Left lung (tissue), 10 donors: ENCODE results near the gene ADH6. TPM values are rescaled to one million over a fixed set of nuclear protein-coding genes. Genes with fewer than 3 reads are reported as not detected.

ENCODE experiments used
- ATAC-seq: fragments of 200-7000 bp; cut with Tn5 transposase; one replicate; pipeline ENCODE4 v1.9.1; 2020; ENCODE audit warnings: moderate library complexity
- DNase-seq, 4 donors: peaks; one replicate each; pipeline ENCODE4 v3.0.0-alpha.2; 2013 to 2020
- H3K27ac ChIP-seq, 2 donors: fragments of 200-600 bp; sonication (generic) in 1 of 2; one replicate each; pipeline versions ENCODE4 v1.5.0 to v1.8.0; 2020 to 2021
- H3K27me3 ChIP-seq, 2 donors: fragments of 200-600 bp; sonication (generic) in 1 of 2; one replicate each; pipeline versions ENCODE4 v1.5.0 to v1.8.0; 2020 to 2021
- H3K36me3 ChIP-seq, 2 donors: fragments of 200-600 bp; sonication (generic) in 1 of 2; one replicate each; pipeline versions ENCODE4 v1.5.0 to v1.8.0; 2020 to 2021
- H3K4me1 ChIP-seq, 2 donors: fragments of 200-600 bp; one replicate each; pipeline ENCODE4 v1.8.0; 2021
- H3K4me3 ChIP-seq, 2 donors: fragments of 200-600 bp; sonication (generic) in 1 of 2; one replicate each; pipeline versions ENCODE4 v1.5.0 to v1.8.0; 2020 to 2021; ENCODE audit warnings: mild to moderate bottlenecking in 1 of 2
- H3K9me3 ChIP-seq, 2 donors: fragments of 200-600 bp; sonication (generic) in 1 of 2; one replicate each; pipeline versions ENCODE4 v1.5.0 to v1.8.0; 2020 to 2021
- CTCF ChIP-seq, 2 donors: fragments of 200-600 bp; sonication (generic) in 1 of 2; IDR thresholded peaks; one replicate each; pipeline versions ENCODE4 v1.5.0 to v1.8.0; 2021; ENCODE audit warnings: antibody characterized with exemption in 2 of 2
- intact Hi-C, 2 donors: fragments of 100-400 bp; cut with DNase I; formaldehyde crosslinking; loops; one replicate each; pipeline versions ENCODE4 v1.11.2 to v1.14.2; 2022
- polyA plus RNA-seq, 6 donors: library from polyadenylated mRNA; unstranded; fragments of 120-200 nt; gene quantifications; one replicate each; pipeline ENCODE4 v1.2.1, GENCODE V29; 2013; ENCODE audit not compliant: insufficient read length in 6 of 6
- total RNA-seq, 2 donors: library from RNA; stranded (reverse); fragmentation: NEBNext Ultra II Directional; extraction: Animal tissue kit (Norgen Biotek cat#: 25700); gene quantifications; one replicate each; pipeline ENCODE4 v1.2.1, GENCODE V29; 2021
- donor health status: DM: no; HTN: yes; CAD: no.
- donor health status: DM: no; HTN: no; CAD: no.

The ADH6 gene
- total and polyA plus RNA-seq, 8 donors: 11.8 to 23.6 (median 16.0) TPM; not detected in 2

DNA sequence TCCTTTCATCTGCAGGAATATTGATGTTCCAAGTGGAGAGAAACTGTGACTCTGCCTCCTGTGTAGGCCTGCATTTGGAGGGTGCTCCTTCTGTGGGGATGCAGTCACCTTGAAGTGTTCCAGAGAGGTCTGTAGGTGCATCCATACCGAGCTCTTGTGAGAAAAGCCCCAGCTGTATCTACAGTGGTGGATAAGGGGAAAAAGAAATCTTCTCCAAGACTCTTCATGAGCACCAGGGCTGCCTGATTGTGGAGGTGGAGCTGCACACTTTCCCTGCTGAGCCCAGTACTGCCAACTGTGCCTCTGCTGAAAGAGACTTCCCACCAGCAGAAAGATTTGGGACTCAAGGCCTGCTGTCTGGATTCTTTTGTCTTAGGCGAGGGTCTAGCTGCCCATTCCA, 39.9 kb downstream of the ADH6 start:
- no peaks in the 10 kb centered on the region for H3K36me3 ChIP-seq
- H3K4me1 ChIP-seq: no peaks in the 10 kb centered on the region
- ATAC-seq (no peak), DNase-seq (no peak)
- TF ChIP-seq CTCF (IDR thresholded peaks at IDR 0.05): no peak
- no peaks in the 10 kb centered on the region for H3K27me3 ChIP-seq
- H3K9me3 ChIP-seq: peaks cover 0 to 24% of the 10 kb centered on the region in 2 donors
- H3K4me3 ChIP-seq: no peak overlapping the region
- H3K27ac ChIP-seq: no peak overlapping the region
- intact Hi-C loops: no loop called here

GRCh38 chr4:99166544-99166943, 52.5 kb downstream of the ADH6 start:
- H3K4me1 ChIP-seq: no peaks in the 10 kb centered on the region
- no peak for TF ChIP-seq CTCF (IDR thresholded peaks at IDR 0.05)
- no peaks in the 10 kb centered on the region for H3K27me3 ChIP-seq
- no peaks in the 10 kb centered on the region for H3K9me3 ChIP-seq
- intact Hi-C loops: no loop called here
- no peak overlapping the region for H3K27ac ChIP-seq
- ATAC-seq (no peak), DNase-seq (no peak)
- no peaks in the 10 kb centered on the region for H3K36me3 ChIP-seq
- no peak overlapping the region for H3K4me3 ChIP-seq

GRCh38 chr4:99165978-99166377, 53.1 kb downstream of the ADH6 start:
- Histone ChIP-seq H3K27ac (no peak overlapping the region), H3K27me3 (no peaks in the 10 kb centered on the region), H3K36me3 (no peaks in the 10 kb centered on the region), H3K9me3 (no peaks in the 10 kb centered on the region), H3K4me1 (no peaks in the 10 kb centered on the region), H3K4me3 (no peak overlapping the region)
- intact Hi-C loops: no loop called here
- ATAC-seq (no peak), DNase-seq (no peak)
- TF ChIP-seq CTCF (IDR thresholded peaks at IDR 0.05): no peak

DNA sequence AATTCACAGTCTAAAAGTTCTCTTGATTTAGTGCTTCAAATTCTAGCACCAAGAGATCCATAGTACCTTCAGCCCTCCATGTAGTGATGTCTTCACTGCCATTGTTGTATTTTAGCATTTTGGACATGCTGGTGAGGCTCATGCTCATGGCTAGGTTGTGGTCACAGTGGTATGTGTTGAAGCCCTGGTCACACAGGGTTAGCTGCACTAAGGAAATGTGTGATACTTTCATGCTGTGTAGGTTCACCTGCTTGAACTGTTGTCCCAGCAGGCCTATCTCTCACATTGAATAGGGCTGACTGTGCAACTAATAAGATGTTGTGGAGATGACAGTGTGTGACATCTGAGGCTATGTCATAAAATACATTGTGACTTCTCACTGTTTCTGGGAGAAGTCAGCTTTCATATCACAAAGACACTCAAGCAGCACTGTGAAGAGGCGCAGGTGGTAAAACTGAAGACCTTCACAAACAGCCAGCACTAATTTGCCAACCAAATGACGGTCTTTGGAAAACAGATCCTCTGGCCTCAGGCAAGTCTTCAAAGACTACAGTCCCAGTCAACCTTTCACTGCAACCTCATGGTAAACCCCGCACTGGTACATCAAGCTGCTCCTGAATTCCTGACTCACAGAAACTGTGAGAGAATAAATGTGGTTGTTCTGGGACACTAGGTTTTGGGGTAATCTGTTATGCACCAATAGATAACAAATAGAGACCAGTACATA, 57.5 kb downstream of the ADH6 start:
- Histone ChIP-seq H3K4me1 (no peaks in the 10 kb centered on the region), H3K27me3 (no peaks in the 10 kb centered on the region), H3K36me3 (no peaks in the 10 kb centered on the region), H3K4me3 (no peak overlapping the region), H3K9me3 (no peaks in the 10 kb centered on the region), H3K27ac (no peak overlapping the region)
- no peak for ATAC-seq
- intact Hi-C loops: no loop called here
- DNase-seq: no peak
- TF ChIP-seq CTCF (IDR thresholded peaks at IDR 0.05): no peak

DNA sequence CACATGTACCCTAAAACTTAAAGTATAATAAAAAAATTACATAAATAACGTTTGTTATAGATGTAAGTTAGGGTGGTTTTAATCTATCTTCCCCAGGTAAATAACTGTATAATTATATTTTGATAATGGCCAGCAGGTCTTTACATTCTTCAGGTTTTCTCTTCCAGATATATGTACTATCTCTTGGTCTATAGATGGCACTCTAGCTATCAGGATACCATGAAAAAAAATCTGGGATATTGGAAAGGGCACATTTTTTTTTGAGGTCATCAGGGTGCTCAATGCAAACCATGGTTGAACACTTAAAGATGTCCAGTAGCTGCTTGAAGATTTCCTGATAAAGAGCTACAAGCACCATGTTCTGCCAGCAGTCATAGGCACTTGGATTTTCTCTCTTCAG, 59.3 kb downstream of the ADH6 start:
- ATAC-seq (no peak), DNase-seq (no peak)
- intact Hi-C loops: no loop called here
- TF ChIP-seq CTCF (IDR thresholded peaks at IDR 0.05): no peak
- Histone ChIP-seq H3K27ac (no peak overlapping the region), H3K9me3 (no peaks in the 10 kb centered on the region), H3K4me3 (no peak overlapping the region), H3K36me3 (no peaks in the 10 kb centered on the region), H3K4me1 (no peaks in the 10 kb centered on the region), H3K27me3 (no peaks in the 10 kb centered on the region)
